Raji (cell line): ENCODE measurements around the gene C22orf39.

Source experiments
- POLR2A ChIP-seq: IDR thresholded peaks from 2 replicates; pipeline ENCODE4 v1.6.1; 2011; ENCODE audit warnings: low read depth, low read length, control low read depth; ENCODE audit not compliant: insufficient read depth

Gene C22orf39

GRCh38 chr22:19464546-19464945 lies 17.0 kb upstream of the C22orf39 start:
- TF ChIP-seq POLR2A = no peak

GRCh38 chr22:19463491-19464469 lies 16.3 kb upstream of the C22orf39 start:
- TF ChIP-seq POLR2A = no peak

- TF ChIP-seq POLR2A = no peak
Observed at GRCh38 chr22:19463008-19463407, 15.5 kb upstream of the C22orf39 start.

- TF ChIP-seq POLR2A = no peak
Observed at GRCh38 chr22:19461506-19461905, 14.0 kb upstream of the C22orf39 start.

- TF ChIP-seq POLR2A = no peak
Observed at GRCh38 chr22:19460036-19460435, 12.5 kb upstream of the C22orf39 start.

- no peak for TF ChIP-seq POLR2A
Observed at GRCh38 chr22:19457828-19458428, 10.4 kb upstream of the C22orf39 start.

- TF ChIP-seq POLR2A = no peak
Observed at GRCh38 chr22:19456541-19456940, 9.0 kb upstream of the C22orf39 start.

- no peak for TF ChIP-seq POLR2A
Observed at GRCh38 chr22:19455585-19456370, 8.3 kb upstream of the C22orf39 start.

GRCh38 chr22:19455033-19455432 lies 7.5 kb upstream of the C22orf39 start:
- TF ChIP-seq POLR2A = no peak

GRCh38 chr22:19454156-19454555 lies 6.6 kb upstream of the C22orf39 start:
- TF ChIP-seq POLR2A = no peak

GRCh38 chr22:19453718-19454117 lies 6.2 kb upstream of the C22orf39 start:
- no peak for TF ChIP-seq POLR2A

GRCh38 chr22:19451570-19451969 lies 4.1 kb upstream of the C22orf39 start:
- no peak for TF ChIP-seq POLR2A

GRCh38 chr22:19450363-19451175 lies 3.1 kb upstream of the C22orf39 start:
- TF ChIP-seq POLR2A = no peak

GRCh38 chr22:19449422-19449767 lies 1.9 kb upstream of the C22orf39 start:
- no peak for TF ChIP-seq POLR2A
